DMS79 (cell line): ENCODE measurements around the gene HNF1A.

Experiments
- DNase-seq: peaks from one replicate; lab custom pipeline; 2025; lab: John Stamatoyannopoulos, UW

HNF1A gene

GRCh38 chr12:120988658-120989057 is 10.3 kb downstream of the HNF1A start:
- no peak for DNase-seq

GRCh38 chr12:120989687-120990086 is 11.3 kb downstream of the HNF1A start:
- no peak for DNase-seq

- no peak for DNase-seq
These were observed 12.2 kb downstream of the HNF1A start for GRCh38 chr12:120990487-120991055.

DNA sequence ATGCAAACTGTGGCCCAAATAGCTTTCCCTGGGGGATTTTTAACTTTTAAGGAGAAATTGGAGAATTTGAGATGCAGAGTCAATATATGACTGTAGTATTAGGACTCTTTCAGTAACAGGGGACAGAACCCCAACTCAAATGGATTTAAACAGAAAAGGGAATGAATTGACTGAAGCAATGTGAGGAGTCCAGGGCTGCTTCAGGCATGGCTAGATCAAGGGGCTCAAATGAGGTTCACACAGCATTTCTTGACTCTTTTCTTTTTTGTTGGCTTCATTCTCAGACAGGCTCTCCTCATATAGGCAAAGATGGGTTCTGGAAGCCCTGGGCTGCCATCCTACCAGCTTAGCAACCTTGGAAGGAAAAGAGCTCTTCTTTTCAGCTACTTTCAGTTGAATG is 13.6 kb downstream of the HNF1A start:
- DNase-seq = no peak

- no peak for DNase-seq
These were observed 14.6 kb downstream of the HNF1A start for GRCh38 chr12:120992989-120993388.

GRCh38 chr12:120993496-120993895 is 15.2 kb downstream of the HNF1A start:
- no peak for DNase-seq

- no peak for DNase-seq
These were observed 15.7 kb downstream of the HNF1A start for GRCh38 chr12:120994059-120994458.

DNA sequence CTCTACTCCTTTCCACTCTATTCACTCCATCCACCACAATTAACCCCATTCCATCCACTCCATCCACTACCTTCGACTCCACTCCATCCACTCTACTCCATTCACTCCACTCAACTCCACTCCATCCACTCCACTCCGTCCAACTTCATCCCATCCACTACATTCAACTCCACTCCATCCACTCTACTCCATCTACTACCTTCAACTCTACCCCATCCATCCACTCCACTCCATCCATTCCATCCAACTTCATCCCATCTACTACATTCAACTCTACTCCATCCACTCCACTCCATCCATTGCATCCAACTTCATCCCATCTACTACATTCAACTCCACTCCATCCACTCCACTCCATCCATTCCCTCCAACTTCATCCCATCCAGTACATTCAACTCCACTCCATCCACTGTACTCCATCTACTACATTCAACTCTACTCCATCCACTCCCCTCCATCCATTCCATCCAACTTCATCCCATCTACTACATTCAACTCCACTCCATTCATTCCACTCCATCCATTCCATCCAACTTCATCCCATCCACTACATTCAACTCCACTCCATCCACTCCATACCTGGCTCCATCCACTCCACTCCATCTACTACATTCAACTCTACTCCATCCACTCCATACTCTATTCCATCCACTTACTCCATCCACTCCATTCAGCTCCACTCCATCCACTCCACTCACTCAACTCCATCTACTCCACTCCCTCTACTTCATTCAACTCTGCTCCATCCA is 16.4 kb downstream of the HNF1A start:
- no peak for DNase-seq

- no peak for DNase-seq
These were observed 17.9 kb downstream of the HNF1A start for GRCh38 chr12:120996133-120996746.

DNA sequence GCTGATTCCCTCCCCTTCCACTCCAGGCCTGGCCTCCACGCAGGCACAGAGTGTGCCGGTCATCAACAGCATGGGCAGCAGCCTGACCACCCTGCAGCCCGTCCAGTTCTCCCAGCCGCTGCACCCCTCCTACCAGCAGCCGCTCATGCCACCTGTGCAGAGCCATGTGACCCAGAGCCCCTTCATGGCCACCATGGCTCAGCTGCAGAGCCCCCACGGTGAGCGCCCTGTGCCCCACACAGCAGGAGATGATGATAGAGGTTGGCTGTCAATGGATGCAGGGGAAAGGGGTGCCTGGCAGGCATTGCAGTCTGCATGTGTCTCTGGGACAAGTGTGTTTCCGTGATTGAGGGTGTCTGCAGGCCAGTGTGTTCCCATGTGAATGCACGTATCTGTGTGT is 19.1 kb downstream of the HNF1A start:
- no peak for DNase-seq

GRCh38 chr12:120998435-120998834 is 20.1 kb downstream of the HNF1A start:
- no peak for DNase-seq

DNA sequence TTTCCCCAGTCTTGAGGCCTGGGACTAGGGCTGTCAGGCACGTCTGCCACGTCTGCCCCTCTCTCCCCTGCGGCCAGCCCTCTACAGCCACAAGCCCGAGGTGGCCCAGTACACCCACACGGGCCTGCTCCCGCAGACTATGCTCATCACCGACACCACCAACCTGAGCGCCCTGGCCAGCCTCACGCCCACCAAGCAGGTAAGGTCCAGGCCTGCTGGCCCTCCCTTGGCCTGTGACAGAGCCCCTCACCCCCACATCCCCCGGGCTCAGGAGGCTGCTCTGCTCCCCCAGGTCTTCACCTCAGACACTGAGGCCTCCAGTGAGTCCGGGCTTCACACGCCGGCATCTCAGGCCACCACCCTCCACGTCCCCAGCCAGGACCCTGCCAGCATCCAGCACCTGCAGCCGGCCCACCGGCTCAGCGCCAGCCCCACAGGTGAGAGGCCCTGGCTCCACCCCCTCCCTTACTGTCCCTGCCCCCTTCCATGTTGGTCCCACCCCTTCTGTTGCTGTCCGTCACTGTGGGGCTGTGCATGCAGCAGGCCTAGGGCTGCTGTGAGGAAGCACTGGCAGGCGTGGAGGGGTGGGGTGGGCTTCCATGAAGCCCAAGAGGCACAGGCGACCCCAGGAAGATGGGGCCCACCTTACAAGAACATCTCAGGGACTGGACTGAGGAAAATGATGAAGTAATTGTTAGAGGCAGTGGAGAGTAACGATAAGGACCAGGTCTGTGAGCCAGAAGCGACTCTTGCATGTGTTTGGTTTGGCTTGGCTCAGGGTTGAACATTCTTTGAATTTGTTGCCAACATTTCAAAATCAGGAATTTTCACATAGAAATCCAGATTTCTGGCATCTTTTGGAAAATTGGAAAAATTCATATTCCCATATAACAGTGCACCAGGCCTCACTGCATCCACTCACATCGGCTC is 21.1 kb downstream of the HNF1A start:
- DNase-seq = no peak

DNA sequence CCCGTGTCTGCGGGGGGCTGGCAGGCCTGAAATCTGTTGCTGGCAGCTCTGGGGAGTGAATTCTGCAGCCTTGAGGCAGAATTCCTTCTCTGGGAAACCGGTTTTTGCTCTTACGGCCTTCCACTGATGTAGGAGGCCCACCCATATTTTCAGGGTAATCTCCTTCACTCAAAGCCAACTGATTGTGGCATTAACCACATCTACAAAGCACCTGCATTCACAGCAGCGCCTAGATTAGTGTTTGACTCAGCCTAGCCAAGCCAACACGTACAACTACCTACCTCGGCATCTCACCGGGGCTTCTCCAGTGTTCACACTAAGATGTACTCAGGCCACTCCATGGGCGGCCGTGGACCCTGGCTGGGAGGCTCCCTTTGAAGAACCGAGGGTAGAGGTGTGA is 22.2 kb downstream of the HNF1A start:
- no peak for DNase-seq

GRCh38 chr12:121001060-121001459 is 22.7 kb downstream of the HNF1A start:
- DNase-seq = no peak

GRCh38 chr12:121001841-121002483 is 23.6 kb downstream of the HNF1A start:
- DNase-seq = no peak

DNA sequence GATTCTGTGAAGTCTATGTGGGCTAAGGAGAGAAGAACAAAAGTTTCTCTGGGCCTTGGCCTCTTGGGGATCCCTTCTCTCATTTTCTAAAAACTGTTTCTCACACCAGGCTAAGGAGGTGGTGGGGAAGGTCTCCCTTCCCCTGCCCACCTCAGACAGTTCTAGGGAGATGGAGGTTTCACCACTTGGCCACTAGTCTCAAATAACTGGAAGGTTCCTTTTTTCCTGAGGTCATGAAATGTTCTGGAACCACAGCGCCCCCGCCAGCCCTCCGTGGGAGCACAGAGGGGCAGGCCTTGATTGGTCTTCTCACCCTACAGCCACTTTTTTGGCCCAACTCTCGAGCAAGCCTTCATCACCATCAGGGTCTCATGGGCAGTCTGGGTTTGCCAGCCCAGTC is 25.3 kb downstream of the HNF1A start:
- DNase-seq = no peak

- no peak for DNase-seq
These were observed 26.0 kb downstream of the HNF1A start for GRCh38 chr12:121004253-121004815.

DNA sequence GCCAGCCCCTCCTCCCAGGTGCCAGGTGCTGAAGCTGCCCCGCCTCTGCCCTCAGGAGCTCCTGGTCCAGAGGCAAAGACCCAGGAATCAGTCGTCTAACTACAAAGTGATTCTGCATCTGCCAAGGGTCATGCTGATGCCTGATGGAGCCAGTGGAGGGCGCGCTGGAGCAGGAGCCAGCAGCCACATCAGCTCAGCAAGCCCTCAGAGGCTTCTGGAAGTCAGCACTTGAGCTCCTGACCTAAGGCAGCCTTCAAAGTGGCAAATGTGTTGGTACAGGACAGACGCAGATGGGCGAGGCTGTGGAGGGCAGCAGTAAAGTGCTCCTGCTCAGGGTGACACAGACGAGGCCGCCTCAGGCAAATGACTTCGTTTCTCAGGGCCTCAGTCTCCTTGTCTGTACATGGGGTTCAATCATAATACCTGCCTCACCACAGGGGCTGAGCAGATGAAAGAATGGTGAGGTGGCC is 27.0 kb downstream of the HNF1A start:
- DNase-seq = no peak

GRCh38 chr12:121008347-121009098 is 30.2 kb downstream of the HNF1A start:
- DNase-seq = no peak

DNA sequence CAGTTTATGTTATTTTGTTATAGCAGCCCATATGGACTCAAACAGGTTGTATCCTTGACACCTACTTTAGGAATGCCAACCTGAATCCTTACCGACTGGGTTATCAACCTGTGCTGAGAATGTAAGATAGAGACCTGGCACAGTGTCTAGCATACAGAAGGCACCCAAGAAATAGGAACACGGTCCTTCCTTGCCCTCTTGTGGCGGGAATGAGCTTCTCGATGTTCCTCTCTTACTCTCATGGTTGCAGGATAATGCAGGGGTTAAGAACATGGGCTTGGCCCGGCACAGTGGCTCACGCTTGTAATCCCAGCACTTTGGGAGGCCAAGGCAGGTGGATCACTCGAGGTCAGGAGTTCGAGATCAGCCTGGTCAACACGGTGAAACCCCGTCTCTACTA is 31.4 kb downstream of the HNF1A start:
- DNase-seq = no peak

- DNase-seq = no peak
These were observed 32.5 kb downstream of the HNF1A start for GRCh38 chr12:121010860-121011259.
